Daoy (cell line): ENCODE measurements around the gene RBM47. TPM values are rescaled to one million over a fixed set of nuclear protein-coding genes. Genes with fewer than 3 reads are reported as not detected.

Experiments
- DNase-seq: peaks from one replicate; pipeline ENCODE4 v3.0.0-alpha.2; 2015; ENCODE audit warnings: low read depth
- total RNA-seq: library from RNA; depleted of rRNA; stranded (reverse); fragments of >200 nt; shearing (Covaris generic); gene quantifications from 2 replicates; pipeline ENCODE4 v1.2.3, GENCODE V29; 2014; rRNA removed

Gene RBM47
- total RNA-seq, 1 experiment from 2014 or later = 3.7 TPM

DNA sequence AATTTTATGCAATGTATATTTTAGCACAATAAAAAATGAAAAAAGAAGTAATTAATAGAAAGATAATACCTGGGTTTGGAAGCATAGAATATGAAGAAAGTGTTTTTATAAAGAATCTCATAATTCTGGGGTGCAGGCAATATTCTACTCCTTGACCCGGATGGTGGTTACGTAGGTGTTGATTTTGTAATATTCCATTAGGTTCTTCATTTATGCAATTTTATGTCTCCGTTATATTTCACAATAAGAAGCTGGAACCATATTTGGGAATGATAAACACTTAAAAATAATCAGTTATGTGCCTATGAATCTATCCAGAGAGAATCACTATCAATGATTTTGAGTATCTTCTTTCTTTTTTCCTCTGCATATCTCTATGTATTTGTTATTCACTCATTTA, 256.0 kb downstream of the RBM47 start:
- DNase-seq = no peak

Other genes starting within 250 kb of the RBM47 start
- 0.51 and 3.0 TPM in 2 replicates for gene NSUN7, start 120.1 kb upstream of the RBM47 start, total RNA-seq